ENCODE data around the gene ANKZF1.

Gene ANKZF1

DNA sequence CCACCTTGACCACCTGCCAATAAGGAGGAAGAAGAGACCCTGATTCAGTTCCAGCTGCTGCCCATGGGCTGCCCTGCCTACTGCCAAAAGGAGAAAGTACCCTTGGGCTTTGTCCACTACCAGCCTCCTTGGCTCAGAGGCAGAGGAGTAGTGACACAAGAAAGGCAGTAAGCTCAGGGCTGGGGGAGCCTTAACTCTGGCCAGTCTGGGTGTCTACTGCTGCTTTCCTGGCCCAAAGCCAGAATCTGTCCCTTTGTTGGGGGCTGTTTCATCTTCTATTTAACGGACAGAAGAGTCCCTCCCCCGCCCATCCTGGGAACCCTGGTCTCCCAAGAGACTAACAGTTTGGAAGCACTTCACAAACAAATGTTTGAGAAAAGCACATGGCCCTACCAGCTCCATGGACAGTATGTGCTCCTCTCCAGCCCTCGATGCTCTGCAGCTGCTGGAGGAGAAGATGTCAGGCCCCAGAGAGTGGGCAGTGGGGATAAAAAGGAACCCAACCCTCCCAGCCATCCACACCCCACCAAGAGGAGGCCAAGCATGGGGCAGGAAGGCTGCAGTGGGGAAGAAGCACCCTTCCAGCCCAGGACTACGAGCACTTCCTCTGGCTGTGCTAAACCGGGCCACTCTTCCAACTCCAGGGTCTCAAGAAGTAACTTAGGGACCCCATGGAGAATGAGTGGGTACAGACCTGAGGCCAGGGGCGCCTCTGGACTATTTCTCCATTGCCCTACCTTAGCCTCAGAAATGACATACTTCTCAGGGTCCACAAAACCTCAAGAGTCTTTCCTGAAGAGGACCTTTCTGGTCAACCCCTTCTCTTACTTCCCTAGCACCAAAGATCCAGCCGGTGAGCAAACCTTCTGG, 1.3 kb upstream of the ANKZF1 start:
- no peak for DNase-seq

DNA sequence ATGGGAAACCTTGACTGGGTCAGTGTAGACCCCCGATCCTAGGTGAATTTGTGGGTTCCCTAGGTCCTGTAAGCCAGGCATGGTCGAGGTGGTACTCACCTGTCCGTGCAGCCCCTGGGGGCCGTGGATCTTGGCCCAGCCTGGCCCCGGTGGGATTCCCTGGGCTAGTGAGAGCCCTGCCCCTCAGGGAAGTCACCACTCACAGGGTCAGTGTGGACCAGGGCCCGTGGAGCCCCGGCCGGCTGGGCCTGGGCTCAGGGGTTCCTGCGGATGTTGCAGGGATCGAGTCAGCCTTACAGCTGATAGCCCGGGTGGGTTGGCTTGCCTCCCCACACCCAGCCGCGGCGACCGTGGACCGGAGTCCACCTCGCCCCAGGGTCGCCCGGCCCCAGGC, 698 bp upstream of the ANKZF1 start:
- no peak for DNase-seq

DNA sequence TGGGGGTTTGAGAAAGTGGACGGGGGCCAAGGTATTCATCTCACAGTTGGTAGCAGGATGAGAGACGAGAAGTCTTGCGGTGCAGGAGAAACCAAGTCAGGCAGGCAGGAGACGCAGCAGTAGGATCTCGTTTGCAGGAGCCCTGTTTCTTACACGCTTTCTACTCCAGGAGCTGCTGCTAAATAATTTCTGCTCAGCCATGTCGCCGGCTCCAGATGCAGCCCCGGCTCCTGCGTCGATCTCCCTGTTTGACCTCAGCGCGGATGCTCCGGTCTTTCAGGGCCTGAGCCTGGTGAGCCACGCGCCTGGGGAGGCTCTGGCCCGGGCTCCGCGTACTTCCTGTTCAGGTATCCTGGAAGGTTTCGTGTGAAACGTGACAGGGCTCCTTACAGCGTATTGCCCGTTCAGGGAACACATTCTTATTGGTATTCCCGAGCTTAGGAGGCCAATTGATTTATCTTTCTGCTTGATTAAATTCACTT, 494 bp downstream of the ANKZF1 start:
- no peak for DNase-seq

DNA sequence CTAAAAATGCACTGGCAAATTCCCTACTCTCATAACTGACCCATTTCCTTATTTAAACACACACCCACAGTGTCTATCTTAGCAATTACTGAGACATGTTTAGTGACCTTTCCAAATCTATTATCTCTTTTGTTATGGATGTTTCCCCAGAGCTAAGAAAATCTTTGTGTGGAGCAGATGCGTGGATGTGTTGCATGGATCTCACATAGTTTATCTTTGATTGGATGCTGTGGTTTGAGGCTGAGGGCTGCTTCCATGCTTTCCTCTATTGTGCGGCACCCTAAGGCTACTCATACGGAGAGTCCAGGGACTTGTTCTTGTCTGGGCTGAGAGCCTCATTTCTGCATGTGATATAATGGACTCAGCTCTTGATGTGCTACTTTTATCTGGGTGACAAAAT, 4.7 kb downstream of the ANKZF1 start:
- DNase-seq = no peak

DNA sequence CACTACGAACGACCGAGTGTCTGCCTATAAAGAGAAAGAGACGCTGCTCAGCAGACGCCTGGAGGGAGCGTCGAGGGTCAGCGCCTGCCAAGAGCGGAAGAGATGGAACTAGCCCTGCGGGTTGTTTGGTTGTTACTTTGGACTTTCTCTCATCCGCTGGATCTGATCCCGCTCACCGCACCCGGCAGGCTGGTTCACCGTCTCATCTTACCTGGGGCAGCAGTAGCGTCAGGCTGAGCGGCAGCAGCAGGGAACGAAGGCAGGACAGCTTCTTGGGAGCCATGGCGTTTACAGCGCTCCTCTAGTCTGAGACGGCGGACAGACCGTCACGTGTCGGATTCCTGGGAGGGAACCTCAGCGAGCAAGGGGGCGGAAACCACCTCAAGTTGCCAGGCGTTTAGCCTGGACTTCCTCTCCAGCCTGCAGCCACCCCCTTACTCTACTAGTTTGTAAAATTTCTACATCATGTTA, 13.7 kb downstream of the ANKZF1 start:
- DNase-seq = no peak

DNA sequence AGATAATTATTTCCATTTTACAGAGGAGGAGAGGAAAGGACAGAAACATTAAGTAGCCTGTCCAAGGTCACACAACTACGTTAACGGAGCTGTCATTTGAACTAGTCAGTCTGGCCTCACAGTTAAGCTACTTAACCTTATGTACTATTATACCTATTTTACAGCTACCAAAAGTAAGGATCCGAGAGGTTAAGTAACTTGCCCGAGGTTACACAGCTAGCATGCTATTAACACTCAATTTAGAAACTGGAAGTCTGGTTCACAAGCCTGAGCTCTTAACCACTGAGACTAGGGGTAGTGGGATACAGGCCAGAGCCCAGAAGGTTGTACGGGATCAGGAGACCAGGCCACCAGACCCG, 15.2 kb downstream of the ANKZF1 start:
- DNase-seq = no peak

DNA sequence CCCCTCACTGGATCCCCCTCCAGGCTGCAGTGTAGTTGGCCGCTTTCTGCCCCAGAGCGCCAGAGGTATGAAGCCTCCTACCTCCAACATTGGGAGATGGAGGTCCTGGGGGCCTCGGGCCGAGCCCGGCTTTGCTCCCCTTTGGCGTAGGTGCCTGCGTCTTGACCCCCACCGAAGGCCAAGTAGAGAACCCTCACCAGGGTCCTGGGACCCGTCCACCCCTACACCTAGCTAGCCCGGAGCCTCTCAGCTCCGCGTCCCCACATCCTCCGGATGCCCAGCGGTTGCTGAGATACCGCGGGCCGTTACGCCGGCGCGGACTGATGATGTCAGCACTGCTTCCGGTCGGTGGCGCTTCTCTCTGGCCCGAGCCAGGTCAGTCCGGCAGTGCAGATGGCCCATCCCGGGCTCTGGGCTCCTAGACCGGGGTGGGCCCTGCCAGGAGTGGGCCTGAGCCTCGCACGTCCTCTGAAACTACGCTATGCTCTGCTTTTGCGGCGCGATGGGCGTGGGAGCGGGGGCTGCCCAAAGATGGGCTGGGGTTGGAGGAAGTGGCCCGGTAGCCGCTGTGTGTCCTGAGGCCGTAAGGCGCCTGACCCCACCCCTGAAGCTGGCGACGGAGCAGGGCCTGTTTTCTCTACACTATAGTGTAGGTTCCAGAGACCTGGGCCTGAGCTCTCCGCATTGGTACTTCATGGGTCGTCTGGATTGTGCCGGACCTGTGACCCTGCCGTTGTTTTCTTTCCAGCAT, 15.7 kb downstream of the ANKZF1 start, which contains the start of the genes GLB1L and STK16:
GLB1L (minus strand) TSS at position 297 of the 751 bp plus-strand sequence. CDS start 1,871 bp downstream, outside the sequence.
STK16 (plus strand) TSS at position 332 of the 751 bp plus-strand sequence. CDS start 521 bp downstream, outside the sequence.
- peak; percentile 86 for DNase-seq

DNA sequence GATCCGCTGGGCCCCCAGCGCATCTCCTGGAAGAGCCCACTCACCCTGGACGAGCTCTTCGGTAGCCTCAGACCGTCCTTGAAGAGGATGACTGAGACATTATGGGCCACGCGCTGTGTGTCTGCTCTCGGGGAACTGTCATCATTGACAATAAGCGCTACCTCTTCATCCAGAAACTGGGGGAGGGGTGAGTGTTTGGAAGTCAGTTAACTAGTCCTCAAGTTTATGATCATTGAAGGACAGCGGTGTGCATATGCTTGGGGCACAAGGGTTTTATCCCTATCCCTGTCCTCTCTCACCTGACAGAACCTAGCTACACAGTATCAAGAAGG, 16.3 kb downstream of the ANKZF1 start:
- no peak for DNase-seq

DNA sequence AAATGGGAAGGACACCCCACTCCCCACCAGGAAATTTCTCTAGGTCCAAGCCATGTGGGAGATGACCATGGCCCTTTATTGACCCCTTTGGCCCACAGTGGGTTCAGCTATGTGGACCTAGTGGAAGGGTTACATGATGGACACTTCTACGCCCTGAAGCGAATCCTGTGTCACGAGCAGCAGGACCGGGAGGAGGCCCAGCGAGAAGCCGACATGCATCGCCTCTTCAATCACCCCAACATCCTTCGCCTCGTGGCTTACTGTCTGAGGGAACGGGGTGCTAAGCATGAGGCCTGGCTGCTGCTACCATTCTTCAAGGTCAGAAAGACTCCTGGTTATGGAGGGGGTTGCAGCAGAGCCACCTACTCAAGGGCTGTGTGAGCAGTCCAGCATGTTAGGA, 17.0 kb downstream of the ANKZF1 start:
- no peak for DNase-seq

DNA sequence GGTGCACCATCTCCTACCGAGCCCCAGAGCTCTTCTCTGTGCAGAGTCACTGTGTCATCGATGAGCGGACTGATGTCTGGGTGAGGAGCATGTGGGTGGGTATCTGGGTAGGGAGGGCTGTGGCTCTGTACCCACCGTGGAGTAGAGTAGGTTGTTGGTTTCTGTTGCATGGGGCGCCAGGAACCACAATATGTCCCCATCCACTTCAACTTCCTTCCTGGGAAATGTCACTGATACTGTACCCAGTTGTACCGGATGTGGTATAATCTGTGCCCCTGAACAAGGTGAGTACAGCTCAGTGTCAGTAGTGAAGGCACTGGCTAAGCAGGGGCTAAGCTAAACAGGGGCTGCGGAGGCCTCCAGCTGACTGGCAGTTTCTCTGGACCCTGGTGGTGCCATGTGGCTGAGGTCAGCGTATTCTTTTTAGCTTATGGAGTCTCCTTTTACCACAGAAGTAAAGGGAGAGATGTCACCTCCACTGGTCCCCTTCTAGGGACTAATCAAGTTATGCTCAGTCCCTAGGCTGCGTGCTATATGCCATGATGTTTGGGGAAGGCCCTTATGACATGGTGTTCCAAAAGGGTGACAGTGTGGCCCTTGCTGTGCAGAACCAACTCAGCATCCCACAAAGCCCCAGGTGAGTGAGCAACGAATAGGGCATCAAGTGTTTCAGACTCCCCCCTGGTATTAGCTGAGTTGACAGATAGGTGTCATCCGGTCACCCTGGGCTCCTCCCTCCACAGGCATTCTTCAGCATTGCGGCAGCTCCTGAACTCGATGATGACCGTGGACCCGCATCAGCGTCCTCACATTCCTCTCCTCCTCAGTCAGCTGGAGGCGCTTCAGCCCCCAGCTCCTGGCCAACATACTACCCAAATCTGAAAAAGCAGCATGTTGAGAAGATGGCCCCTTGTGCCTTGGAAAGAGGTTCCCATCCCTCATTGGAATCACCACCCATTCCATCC, 18.4 kb downstream of the ANKZF1 start:
- peak; percentile 50 for DNase-seq

DNA sequence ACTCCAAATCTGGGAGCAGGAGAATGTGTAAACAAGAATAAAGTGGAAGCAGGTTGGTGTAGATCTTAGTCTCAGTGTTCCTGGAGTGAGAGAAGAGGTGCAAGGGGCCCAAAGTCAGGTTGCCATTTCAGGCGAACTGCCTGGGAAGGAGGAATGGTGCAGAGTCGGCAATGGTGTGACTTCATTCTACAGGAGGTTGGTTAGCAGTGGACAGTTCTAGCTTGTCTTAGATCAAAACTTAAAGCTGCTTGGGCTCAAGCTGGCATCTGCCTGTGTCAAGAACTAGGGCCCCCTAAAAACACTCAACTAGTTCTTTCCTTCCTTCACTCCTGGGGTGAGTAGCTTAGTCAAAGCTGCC, 19.2 kb downstream of the ANKZF1 start:
- no peak for DNase-seq

DNA sequence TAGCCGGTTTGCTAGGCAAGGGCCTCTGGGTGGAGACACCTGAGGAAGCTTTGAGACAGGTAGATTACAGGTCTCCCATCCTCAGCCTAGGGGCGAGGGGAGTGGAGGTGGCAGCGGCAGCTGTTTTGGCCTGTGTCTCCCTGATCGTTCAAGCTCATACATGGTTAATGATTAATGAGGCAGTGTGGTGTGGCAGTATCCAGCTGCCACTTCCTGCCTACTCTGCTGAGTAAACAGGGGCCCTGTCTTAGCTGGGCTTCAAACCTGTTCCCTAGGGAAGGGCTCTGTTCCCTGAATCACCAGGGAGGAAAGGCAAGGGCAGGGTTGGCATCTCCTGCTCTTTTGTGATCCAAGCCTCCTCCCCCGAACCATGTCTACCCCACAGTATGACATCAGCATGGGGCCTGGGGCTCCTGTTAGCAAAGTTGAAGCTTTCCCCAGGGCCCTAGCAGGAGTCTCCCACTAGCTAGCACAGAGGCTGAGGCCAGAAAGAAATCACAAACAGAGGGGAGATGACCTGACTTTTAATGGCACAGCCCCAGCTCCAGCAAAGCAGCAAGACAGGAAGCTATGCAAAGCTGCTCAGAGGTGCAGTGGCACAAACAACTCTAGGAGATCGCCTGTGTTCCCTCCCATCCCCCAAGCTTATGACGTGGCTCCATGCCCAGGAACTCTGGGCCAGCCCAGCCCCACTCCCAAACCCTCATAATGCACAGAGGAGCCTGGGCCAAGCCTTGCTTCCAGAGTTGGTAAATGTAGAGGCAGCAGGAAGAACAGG, 19.8 kb downstream of the ANKZF1 start:
- DNase-seq = peak; percentile 43

DNA sequence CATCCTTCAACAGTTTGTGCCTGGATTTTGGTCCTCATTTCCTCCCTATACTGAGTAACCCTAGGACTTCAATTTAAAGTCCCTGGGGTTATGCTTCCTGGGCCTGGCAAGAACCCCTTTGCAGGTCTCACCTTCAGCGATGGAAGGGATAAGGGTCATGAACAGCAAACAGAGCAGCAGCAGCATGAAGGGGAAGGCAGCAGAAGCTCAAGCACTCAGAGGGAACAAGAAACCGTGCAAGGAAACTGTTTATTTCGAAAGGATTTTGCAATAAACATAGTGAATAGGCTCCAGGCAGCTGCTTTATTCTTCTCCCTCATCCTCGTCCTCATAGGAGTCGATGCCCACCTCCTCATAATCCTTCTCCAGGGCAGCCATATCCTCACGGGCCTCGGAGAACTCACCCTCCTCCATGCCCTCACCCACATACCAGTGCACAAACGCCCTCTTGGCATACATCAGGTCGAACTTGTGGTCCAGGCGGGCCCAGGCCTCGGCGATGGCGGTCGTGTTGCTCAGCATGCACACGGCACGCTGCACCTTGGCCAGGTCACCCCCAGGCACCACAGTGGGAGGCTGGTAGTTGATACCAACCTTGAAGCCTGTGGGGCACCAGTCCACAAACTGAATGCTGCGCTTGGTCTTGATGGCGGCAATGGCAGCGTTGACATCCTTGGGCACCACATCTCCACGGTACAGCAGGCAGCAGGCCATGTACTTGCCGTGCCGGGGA, 20.6 kb downstream of the ANKZF1 start:
- DNase-seq = no peak

DNA sequence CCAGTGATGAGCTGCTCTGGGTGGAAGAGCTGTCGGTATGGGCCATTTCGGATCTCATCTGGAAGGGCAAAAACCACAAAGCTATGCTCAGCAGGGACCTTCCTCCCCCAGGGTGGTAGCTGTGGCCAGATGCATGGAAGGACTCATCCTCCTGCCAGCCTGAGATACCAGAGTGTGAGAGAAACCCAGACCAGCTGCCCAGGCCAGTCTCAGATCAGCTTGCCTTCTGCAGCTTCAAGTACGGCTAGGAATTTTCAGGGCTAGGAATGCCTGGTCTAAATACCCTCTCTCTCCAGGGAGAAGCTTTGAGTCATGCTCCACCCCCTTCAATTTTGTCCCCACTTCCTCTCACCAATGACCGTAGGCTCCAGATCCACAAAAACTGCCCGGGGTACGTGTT, 22.1 kb downstream of the ANKZF1 start:
- no peak for DNase-seq

DNA sequence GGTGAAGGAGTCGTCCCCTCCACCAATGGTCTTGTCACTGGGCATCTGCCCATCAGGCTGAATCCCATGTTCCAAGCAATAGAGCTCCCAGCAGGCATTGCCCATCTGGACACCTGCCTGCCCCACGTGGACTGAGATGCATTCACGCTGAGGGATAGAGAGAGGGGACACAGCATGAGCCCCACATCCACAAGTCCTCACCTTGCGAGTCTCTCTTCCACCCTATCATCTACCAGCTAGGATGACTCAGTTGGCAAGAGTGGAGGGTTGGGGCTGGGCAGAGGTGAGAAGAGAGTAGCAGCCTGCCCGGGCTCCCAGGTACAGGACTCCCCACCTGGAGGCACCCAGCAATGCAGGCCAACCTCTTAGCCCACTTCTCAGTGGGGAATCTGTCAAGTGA, 22.5 kb downstream of the ANKZF1 start:
- DNase-seq = peak; percentile 35

DNA sequence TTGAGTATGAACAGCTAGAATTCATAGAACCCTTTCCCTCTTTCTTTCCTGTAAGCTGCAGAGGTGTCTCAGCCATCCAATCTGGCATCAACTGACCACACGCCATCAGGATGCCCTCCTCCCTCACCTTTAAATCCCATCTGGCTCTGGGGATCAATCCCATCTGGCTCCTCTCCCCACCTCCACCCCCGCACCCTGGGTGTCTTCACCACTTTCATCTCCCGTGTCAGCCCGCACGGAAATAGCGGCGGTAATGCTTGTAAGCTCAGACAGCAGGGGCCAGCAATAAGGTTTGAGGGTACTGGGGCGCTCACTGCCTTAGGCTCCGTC, 22.9 kb downstream of the ANKZF1 start:
- DNase-seq = no peak

DNA sequence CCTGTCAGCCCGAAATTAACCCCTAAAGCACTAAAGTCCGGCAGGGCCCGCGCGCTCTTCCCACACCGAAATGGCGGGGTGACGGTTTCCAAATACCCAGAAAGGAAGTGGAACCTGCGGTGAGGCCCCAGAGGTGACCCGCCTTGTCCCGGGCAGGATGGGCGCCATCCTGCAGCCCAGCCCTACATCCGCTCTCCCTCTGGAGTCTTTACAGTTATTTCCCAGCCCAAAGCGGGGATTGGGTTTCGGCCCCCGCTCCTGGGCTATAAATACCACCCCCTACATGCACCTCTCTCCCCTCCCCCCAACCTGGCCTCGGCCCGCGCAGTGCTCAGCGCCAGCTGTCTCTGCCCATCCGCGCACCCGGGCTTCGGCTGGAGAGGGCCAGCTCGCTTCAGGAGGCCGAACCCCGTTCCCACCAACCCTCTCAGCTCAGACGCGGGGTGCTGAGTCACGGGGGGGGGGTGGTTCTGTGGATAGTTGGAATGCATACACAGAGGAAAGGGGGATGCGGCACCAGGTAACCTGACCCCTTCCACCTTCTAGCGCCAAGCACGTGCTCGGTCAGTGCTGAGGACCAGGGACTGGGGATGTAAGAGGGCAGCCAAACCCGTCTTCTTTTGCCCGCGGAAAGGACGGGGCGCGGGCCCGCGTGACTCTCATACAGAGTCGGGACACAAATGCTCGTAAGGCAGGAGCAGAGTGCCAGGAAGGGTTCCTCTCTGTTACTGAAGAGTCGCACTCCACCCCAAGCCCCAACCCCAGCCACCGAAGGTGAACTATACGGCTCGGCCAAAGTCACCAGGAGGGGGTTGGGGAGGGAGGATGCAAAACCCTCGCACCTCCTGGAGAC, 23.5 kb downstream of the ANKZF1 start, which contains the start of gene TUBA4B:
TUBA4B (plus strand) TSS at position 344 of the 853 bp plus-strand sequence; CDS start at position 509, 165 bp downstream.
- peak; percentile 65 for DNase-seq

DNA sequence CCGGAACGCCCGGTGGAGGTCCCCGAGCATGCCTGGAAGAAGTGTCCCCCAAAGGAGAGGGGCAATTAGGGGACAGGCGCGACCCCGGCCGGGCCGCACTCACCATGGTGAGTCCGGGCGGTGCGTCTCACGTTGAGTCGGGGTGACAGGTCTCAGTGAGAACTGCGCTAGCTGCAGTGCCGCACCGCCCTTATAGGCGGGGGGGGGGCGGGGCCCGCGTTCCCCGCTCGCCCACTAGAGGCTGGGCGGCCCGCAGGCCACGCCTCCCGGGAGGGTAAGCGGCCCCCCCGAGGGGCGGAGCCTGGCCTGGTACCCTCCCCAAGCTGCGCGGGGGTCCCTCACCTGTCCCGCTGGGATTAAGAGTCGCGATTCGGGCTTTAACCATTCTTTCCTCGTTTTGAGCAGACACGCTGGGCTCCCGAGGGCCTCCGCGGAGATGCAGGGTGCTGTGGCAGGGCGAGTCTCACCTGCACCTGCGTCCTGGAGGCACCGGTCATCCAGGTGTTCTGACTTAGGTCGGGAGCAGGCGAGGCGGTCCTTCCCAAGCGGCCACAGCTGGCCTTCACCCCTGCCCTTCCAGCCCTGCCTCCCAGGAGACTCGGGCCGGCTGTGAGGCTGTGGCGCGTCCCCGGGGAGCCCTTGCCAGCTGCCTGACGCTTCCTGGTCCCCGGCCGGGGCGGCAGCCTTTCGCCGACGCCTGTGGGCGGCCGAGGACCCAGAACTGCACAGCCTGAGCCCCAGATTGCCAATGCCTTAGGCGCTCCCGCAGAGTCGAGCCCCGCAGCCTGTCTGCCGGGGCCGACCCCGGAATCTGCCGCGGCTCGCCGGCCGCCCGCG, 24.4 kb downstream of the ANKZF1 start, which contains the start of gene TUBA4A:
TUBA4A (minus strand) TSS at position 166 of the 837 bp plus-strand sequence; CDS start at position 106, 60 bp downstream.
- peak; percentile 83 for DNase-seq

DNA sequence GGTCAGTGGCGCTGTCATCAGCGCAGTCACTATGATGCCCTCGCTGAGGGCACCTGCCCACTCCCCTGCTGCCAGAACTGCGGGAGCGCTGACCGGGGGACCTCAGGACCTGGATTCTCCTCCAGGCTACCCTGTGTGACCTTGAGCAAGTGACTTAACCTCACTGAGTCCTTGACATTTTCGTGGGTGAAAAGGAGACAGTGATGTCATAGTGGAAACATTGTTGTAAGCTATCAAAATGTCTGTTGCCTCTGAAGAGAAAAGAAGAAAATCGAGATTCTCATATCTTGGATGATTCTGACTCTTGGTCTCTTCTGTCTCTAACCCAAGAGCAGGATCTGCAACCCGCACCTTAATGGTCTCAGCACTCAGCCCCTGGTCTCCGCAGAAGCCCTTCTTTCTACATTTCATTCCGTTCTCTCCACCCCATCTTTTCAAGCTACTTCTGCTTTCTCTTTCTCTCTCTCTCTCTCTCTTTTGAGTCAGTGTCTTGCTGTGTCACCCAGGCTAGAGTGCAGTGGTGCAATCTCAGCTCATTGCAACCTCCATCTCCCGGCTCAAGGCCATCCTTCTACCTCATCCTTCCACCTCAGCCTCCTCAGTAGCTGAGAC, 25.1 kb downstream of the ANKZF1 start:
- DNase-seq = no peak

Measured in NK-92 treated with Interleukin-12 subunit alpha and Interleukin-12 subunit beta, amount 100 ng/mL, for 24 hours (cell line).